ENCODE measurements around the gene SH3BGR. TPM values are rescaled to one million over a fixed set of nuclear protein-coding genes. Genes with fewer than 3 reads are reported as not detected.

SH3BGR gene
- total and polyA plus RNA-seq, 7 experiments from 2014 or later: 0.94 to 3.7 (median 1.7) TPM

DNA sequence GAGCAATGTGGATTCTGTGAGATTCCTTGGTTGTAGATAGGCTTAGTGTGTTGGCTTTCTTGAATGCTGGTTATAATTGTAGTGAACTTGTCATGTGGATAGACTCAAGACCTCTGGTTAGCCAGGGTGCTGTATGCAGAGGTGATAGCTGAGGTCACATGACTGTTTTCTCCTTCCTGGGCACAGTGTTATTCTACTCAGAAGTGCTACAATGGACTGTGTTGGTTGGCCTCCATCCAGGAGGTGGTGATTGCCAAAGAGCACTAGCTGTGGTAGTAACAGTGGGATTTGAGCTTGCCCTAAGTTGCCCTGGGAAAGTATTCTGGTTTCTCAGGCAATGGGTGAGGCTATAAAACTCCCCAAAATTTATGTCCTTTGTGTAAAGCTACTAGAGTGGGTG is 71.6 kb downstream of the SH3BGR start:
- H3K9me3 ChIP-seq (ENCODE audit: control insufficient read depth in 2 of 3, low read length in 3 of 3): no peaks in the 10 kb centered on the region
- no peak for DNase-seq
- H3K36me3 ChIP-seq (ENCODE audit: control insufficient read depth in 2 of 3, insufficient read depth in 3 of 3, low read length in 3 of 3): no peaks in the 10 kb centered on the region
- ChIA-PET CTCF (interaction anchor here (1.0 kb wide), 1 partner anchor 193 kb away, joined by 3 read pairs; no protein-coding TSS in a partner anchor), POLR2A (no interaction called here)
- no peaks in the 10 kb centered on the region for H3K36me3 Mint-ChIP-seq
- no peak for ATAC-seq
- H3K4me3 ChIP-seq (ENCODE audit: low read length): no peak overlapping the region
- H3K27ac Mint-ChIP-seq: peak overlapping the region in 1 of 9 donors; percentile 25
- no peaks in the 10 kb centered on the region for H3K9me3 Mint-ChIP-seq
- no peaks in the 10 kb centered on the region for H3K4me1 ChIP-seq (ENCODE audit: control insufficient read depth in 2 of 2, insufficient read depth in 2 of 2, low read length in 2 of 2)
- no peaks in the 10 kb centered on the region for H3K27me3 ChIP-seq (ENCODE audit: control insufficient read depth in 2 of 2, insufficient read depth in 2 of 2, low read length in 2 of 2)
- no peak overlapping the region for H3K4me3 Mint-ChIP-seq
- intact Hi-C loops (cut with micrococcal nuclease): no loop called here
- H3K4me1 Mint-ChIP-seq: peaks cover 0 to 1% (median under 1%) of the 10 kb centered on the region in 7 donors
- H3K27ac ChIP-seq (ENCODE audit: low read depth, low read length): no peak overlapping the region
- H3K27me3 Mint-ChIP-seq: peaks cover 0 to 11% (median 10%) of the 10 kb centered on the region in 5 donors

DNA sequence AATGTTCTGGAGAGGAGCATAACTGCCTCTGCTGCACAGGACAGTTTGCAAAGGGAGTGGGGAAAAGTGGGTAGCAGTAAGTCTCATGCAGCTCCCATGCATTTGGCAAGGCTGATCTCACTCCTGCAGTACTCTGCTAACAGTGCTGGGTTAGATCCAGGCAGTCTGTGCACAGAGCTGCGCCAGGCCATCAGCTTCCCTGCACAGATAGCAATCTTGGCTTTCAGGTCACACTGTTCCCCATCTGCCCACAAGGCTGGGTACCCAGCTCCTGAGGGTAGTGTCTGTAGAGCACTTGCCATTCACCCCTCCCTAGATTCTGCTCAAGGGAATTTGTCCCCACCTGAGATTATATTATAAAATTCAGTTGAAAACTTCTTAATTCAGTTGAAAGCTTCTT is 72.1 kb downstream of the SH3BGR start:
- Mint-ChIP-seq H3K9me3 (no peaks in the 10 kb centered on the region), H3K36me3 (no peaks in the 10 kb centered on the region), H3K4me1 (no peaks in the 10 kb centered on the region), H3K27me3 (peaks cover 0 to 16% (median 12%) of the 10 kb centered on the region in 5 donors), H3K27ac (no peak overlapping the region), H3K4me3 (no peak overlapping the region)
- Histone ChIP-seq H3K27me3 (ENCODE audit: control insufficient read depth in 2 of 2, insufficient read depth in 2 of 2, low read length in 2 of 2) (no peaks in the 10 kb centered on the region), H3K4me3 (ENCODE audit: low read length) (no peak overlapping the region), H3K36me3 (ENCODE audit: control insufficient read depth in 2 of 3, insufficient read depth in 3 of 3, low read length in 3 of 3) (no peaks in the 10 kb centered on the region), H3K9me3 (ENCODE audit: control insufficient read depth in 2 of 3, low read length in 3 of 3) (no peaks in the 10 kb centered on the region), H3K4me1 (ENCODE audit: control insufficient read depth in 2 of 2, insufficient read depth in 2 of 2, low read length in 2 of 2) (no peaks in the 10 kb centered on the region), H3K27ac (ENCODE audit: low read depth, low read length) (no peak overlapping the region)
- CTCF ChIA-PET: interaction anchor here (1.0 kb wide), 1 partner anchor 192 kb away, joined by 3 read pairs; no protein-coding TSS in a partner anchor
- intact Hi-C loops (cut with micrococcal nuclease): no loop called here
- no peak for DNase-seq
- POLR2A ChIA-PET: no interaction called here
- no peak for ATAC-seq

DNA sequence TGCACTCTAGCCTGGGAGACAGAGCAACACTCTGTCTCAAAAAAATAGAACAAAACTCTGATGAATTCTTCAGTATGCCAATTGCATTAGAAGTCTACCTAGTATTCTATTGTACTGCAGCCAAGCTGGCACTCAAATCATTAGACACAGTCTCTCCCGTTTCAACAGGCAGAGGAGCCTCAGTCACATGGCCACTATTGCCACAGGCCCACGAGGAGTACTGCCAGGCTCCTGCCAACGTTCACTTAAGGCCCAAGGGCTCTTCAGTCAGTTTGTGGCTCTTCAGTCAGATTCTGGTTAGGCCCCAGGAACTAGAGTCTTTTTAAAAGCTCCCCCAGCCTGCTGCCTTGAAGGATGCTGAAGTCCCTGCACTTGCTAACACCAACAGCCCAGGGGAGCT is 73.4 kb downstream of the SH3BGR start:
- H3K36me3 Mint-ChIP-seq: no peaks in the 10 kb centered on the region
- intact Hi-C loops (cut with micrococcal nuclease): no loop called here
- DNase-seq (no peak), ATAC-seq (no peak)
- Histone ChIP-seq H3K36me3 (ENCODE audit: control insufficient read depth in 2 of 3, insufficient read depth in 3 of 3, low read length in 3 of 3) (no peaks in the 10 kb centered on the region), H3K4me1 (ENCODE audit: control insufficient read depth in 2 of 2, insufficient read depth in 2 of 2, low read length in 2 of 2) (no peaks in the 10 kb centered on the region), H3K27ac (ENCODE audit: low read depth, low read length) (no peak overlapping the region), H3K9me3 (ENCODE audit: control insufficient read depth in 2 of 3, low read length in 3 of 3) (no peaks in the 10 kb centered on the region), H3K27me3 (ENCODE audit: control insufficient read depth in 2 of 2, insufficient read depth in 2 of 2, low read length in 2 of 2) (no peaks in the 10 kb centered on the region), H3K4me3 (ENCODE audit: low read length) (no peak overlapping the region)
- H3K4me1 Mint-ChIP-seq: no peaks in the 10 kb centered on the region
- ChIA-PET CTCF (no interaction called here), POLR2A (no interaction called here)
- peaks cover 0 to 24% (median 12%) of the 10 kb centered on the region in 5 donors for H3K27me3 Mint-ChIP-seq
- H3K27ac Mint-ChIP-seq: no peak overlapping the region
- no peaks in the 10 kb centered on the region for H3K9me3 Mint-ChIP-seq
- H3K4me3 Mint-ChIP-seq: no peak overlapping the region

DNA sequence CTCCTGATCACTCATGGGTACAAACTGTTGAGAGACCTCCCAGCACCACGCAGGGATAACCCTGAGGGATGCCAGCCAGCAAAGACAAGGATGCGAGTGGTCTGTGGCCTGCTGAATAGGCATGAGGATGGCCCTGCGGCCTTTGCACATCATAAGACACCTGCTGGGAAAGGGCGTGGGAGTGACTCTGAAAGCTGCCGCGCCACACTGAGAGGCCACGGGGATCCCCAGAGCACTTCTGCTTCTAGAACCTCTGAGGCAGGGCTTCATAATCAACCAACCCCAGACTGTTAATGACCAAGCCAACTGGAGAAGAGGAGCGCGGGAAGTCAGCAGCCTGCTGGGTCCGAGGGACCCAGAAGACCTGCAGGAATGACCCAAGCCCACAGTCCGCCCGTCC is 73.8 kb downstream of the SH3BGR start:
- ATAC-seq: no peak
- DNase-seq: no peak
- no peak overlapping the region for H3K27ac ChIP-seq (ENCODE audit: low read depth, low read length)
- no peaks in the 10 kb centered on the region for H3K27me3 ChIP-seq (ENCODE audit: control insufficient read depth in 2 of 2, insufficient read depth in 2 of 2, low read length in 2 of 2)
- H3K36me3 ChIP-seq (ENCODE audit: control insufficient read depth in 2 of 3, insufficient read depth in 3 of 3, low read length in 3 of 3): no peaks in the 10 kb centered on the region
- CTCF ChIA-PET: no interaction called here
- POLR2A ChIA-PET: no interaction called here
- Mint-ChIP-seq H3K27me3 (peaks cover 0 to 24% (median 12%) of the 10 kb centered on the region in 5 donors), H3K4me3 (no peak overlapping the region), H3K9me3 (no peaks in the 10 kb centered on the region), H3K4me1 (no peaks in the 10 kb centered on the region), H3K27ac (no peak overlapping the region), H3K36me3 (no peaks in the 10 kb centered on the region)
- H3K4me1 ChIP-seq (ENCODE audit: control insufficient read depth in 2 of 2, insufficient read depth in 2 of 2, low read length in 2 of 2): no peaks in the 10 kb centered on the region
- no peak overlapping the region for H3K4me3 ChIP-seq (ENCODE audit: low read length)
- no peaks in the 10 kb centered on the region for H3K9me3 ChIP-seq (ENCODE audit: control insufficient read depth in 2 of 3, low read length in 3 of 3)
- intact Hi-C loops (cut with micrococcal nuclease): no loop called here

DNA sequence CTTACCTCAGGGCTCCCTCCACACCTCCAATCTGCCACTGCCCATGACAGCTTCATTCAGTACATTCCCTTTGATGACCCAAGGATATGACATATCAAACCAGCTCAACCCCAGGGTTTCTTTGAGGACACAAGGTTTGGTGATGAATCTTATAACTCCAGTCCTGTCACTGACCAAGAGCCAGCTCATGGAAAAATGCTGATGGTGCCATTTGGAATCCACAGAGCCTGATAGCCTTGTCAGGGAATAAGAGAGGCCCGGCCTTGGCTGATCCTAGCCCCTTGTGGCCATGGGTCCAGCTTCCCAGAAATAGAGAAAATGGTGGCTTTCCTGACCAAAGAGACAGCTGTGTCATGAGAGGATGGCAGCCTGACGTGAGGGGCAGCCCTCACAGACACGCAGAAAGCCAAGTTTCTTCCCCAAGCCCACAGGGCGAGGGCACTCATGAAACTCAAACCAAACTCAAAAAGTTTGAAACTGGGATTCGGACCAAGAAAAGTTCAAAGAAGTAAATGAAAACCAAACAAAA is 75.4 kb downstream of the SH3BGR start:
- no peak for ATAC-seq
- DNase-seq: no peak
- POLR2A ChIA-PET: no interaction called here
- H3K4me3 ChIP-seq (ENCODE audit: low read length): no peak overlapping the region
- peaks cover 0 to 2% (median 0%) of the 10 kb centered on the region in 7 donors for H3K4me1 Mint-ChIP-seq
- CTCF ChIA-PET: interaction anchor here (0.7 to 1.3 kb wide), 2 partner anchors 9 to 1023 kb away, joined by 3 to 5 read pairs; no protein-coding TSS in a partner anchor
- H3K9me3 Mint-ChIP-seq: no peaks in the 10 kb centered on the region
- no peaks in the 10 kb centered on the region for H3K4me1 ChIP-seq (ENCODE audit: control insufficient read depth in 2 of 2, insufficient read depth in 2 of 2, low read length in 2 of 2)
- no peaks in the 10 kb centered on the region for H3K36me3 Mint-ChIP-seq
- intact Hi-C loops (cut with micrococcal nuclease): no loop called here
- no peaks in the 10 kb centered on the region for H3K27me3 ChIP-seq (ENCODE audit: control insufficient read depth in 2 of 2, insufficient read depth in 2 of 2, low read length in 2 of 2)
- no peak overlapping the region for H3K4me3 Mint-ChIP-seq
- H3K27me3 Mint-ChIP-seq: peaks cover 4 to 24% (median 12%) of the 10 kb centered on the region in 5 donors
- H3K9me3 ChIP-seq (ENCODE audit: control insufficient read depth in 2 of 3, low read length in 3 of 3): no peaks in the 10 kb centered on the region
- H3K27ac Mint-ChIP-seq: no peak overlapping the region
- no peaks in the 10 kb centered on the region for H3K36me3 ChIP-seq (ENCODE audit: control insufficient read depth in 2 of 3, insufficient read depth in 3 of 3, low read length in 3 of 3)
- no peak overlapping the region for H3K27ac ChIP-seq (ENCODE audit: low read depth, low read length)

DNA sequence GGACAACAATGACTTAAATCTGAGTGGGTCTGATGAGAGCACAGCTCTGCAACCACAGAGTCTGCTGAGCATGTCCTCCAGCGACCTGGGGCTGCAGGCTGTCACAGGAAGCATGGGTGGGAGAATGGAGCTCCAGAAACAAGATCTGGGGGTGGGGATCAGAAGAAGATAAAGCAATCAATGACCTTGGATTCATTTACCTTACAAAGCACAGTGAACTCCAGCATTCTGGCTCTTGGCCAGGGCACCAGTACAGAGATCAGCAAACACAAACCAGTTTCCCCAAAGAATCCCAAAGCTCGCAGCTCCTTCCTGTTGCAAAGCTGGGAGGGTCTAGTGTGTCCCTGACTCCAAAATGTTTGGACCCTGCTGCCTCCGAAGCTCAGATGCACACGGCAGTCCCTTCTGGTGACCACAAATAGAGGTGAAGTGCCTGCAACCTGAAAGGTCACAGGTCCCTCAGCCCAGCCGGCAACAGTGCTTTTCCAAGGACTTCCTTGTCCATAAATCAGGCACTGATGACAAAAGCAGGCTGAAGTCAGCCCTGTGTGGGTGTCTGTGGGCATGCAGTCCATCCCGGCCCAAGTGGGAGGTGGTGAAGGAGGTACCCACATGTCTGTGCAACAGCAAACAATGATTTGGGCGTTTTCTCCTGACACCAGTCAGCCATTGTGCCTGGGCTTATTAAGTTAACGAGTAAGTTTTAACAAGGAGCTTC is 76.1 kb downstream of the SH3BGR start:
- H3K4me1 Mint-ChIP-seq: peaks cover 0 to 2% (median 0%) of the 10 kb centered on the region in 7 donors
- H3K4me3 Mint-ChIP-seq: no peak overlapping the region
- Histone ChIP-seq H3K4me1 (ENCODE audit: control insufficient read depth in 2 of 2, insufficient read depth in 2 of 2, low read length in 2 of 2) (no peaks in the 10 kb centered on the region), H3K36me3 (ENCODE audit: control insufficient read depth in 2 of 3, insufficient read depth in 3 of 3, low read length in 3 of 3) (no peaks in the 10 kb centered on the region), H3K27me3 (ENCODE audit: control insufficient read depth in 2 of 2, insufficient read depth in 2 of 2, low read length in 2 of 2) (no peaks in the 10 kb centered on the region), H3K27ac (ENCODE audit: low read depth, low read length) (no peak overlapping the region), H3K9me3 (ENCODE audit: control insufficient read depth in 2 of 3, low read length in 3 of 3) (no peaks in the 10 kb centered on the region), H3K4me3 (ENCODE audit: low read length) (no peak overlapping the region)
- DNase-seq (no peak), ATAC-seq (no peak)
- POLR2A ChIA-PET: no interaction called here
- H3K36me3 Mint-ChIP-seq: no peaks in the 10 kb centered on the region
- intact Hi-C loops (cut with micrococcal nuclease): no loop called here
- H3K27ac Mint-ChIP-seq: no peak overlapping the region
- no peaks in the 10 kb centered on the region for H3K9me3 Mint-ChIP-seq
- H3K27me3 Mint-ChIP-seq: peaks cover 3 to 24% (median 14%) of the 10 kb centered on the region in 5 donors
- CTCF ChIA-PET: interaction anchor here (0.7 to 1.3 kb wide), 2 partner anchors 10 to 1024 kb away, joined by 3 to 5 read pairs; no protein-coding TSS in a partner anchor

DNA sequence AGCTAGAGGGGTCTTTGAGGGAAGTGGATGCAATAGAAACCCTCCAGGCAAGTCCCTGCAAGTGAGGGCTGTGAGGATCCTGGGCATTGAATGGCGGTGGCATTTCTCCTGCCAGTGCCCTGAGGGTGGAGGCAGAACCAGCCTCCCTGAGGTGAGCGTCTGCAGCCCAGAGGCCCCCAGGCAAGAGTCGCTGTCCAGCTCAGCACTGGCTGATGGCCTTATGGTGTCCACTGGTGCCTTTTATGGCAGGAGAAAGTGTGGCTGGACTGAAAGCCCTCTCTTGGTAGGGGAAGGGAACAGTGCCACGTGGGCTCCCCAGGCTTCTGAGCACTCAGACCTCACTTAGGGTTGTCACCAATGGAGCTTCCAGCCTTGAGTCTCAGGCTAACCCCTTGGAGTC is 77.3 kb downstream of the SH3BGR start:
- Histone ChIP-seq H3K4me1 (ENCODE audit: control insufficient read depth in 2 of 2, insufficient read depth in 2 of 2, low read length in 2 of 2) (no peaks in the 10 kb centered on the region), H3K27me3 (ENCODE audit: control insufficient read depth in 2 of 2, insufficient read depth in 2 of 2, low read length in 2 of 2) (no peaks in the 10 kb centered on the region), H3K36me3 (ENCODE audit: control insufficient read depth in 2 of 3, insufficient read depth in 3 of 3, low read length in 3 of 3) (no peaks in the 10 kb centered on the region), H3K27ac (ENCODE audit: low read depth, low read length) (no peak overlapping the region), H3K4me3 (ENCODE audit: low read length) (no peak overlapping the region), H3K9me3 (ENCODE audit: control insufficient read depth in 2 of 3, low read length in 3 of 3) (no peaks in the 10 kb centered on the region)
- intact Hi-C loops (cut with micrococcal nuclease): no loop called here
- Mint-ChIP-seq H3K4me1 (peaks cover 0 to 2% (median 0%) of the 10 kb centered on the region in 7 donors), H3K9me3 (no peaks in the 10 kb centered on the region), H3K27me3 (peaks cover 3 to 25% (median 16%) of the 10 kb centered on the region in 5 donors), H3K36me3 (no peaks in the 10 kb centered on the region), H3K4me3 (no peak overlapping the region), H3K27ac (no peak overlapping the region)
- ATAC-seq: no peak
- ChIA-PET CTCF (no interaction called here), POLR2A (no interaction called here)
- no peak for DNase-seq

Measured in naive thymus-derived CD4-positive, alpha-beta T cell (primary cell).